GM13976 (cell line): ENCODE data around the gene PATJ.

Experiments used
- DNase-seq: peaks from one replicate; pipeline ENCODE4 v3.0.0; 2012; ENCODE audit warnings: low spot score
- in situ Hi-C: fragments of 300-500 bp; cut with MboI; formaldehyde crosslinking; loops from one replicate; pipeline ENCODE4 v1.12.0; 2022; ENCODE audit warnings: low sequenced_read_pairs, mixed read lengths, inconsistent platforms; ENCODE audit not compliant: unreplicated experiment
- TF ChIP-seq, protein P1 (sequence below): IDR thresholded peaks from 2 replicates; pipeline ENCODE4 v1.5.1; 2012; ENCODE audit warnings: borderline replicate concordance, mild to moderate bottlenecking; ENCODE audit not compliant: insufficient read depth; ENCODE audit errors: extremely low read depth, missing control alignments, control extremely low read depth

Gene PATJ

DNA sequence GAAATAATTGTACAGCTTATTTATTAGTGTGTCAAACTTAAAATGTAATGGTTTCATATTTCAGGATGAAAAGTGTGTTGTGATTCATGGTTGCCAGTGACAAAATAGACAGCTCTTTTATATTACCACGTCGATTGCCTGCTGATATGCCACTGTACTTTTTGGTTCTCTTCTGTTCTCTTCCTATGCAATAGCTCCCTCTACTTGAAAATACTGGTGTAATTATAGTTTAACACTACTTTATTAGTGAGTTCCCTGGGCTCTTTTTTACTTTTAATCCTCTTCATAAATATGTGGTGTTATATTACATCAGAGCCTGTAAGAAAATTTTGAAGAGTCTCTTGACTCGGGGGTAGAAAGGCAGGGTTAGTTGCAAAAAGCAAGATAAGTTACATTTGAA is 111.3 kb downstream of the PATJ start:
- TF ChIP-seq, protein P1, sequence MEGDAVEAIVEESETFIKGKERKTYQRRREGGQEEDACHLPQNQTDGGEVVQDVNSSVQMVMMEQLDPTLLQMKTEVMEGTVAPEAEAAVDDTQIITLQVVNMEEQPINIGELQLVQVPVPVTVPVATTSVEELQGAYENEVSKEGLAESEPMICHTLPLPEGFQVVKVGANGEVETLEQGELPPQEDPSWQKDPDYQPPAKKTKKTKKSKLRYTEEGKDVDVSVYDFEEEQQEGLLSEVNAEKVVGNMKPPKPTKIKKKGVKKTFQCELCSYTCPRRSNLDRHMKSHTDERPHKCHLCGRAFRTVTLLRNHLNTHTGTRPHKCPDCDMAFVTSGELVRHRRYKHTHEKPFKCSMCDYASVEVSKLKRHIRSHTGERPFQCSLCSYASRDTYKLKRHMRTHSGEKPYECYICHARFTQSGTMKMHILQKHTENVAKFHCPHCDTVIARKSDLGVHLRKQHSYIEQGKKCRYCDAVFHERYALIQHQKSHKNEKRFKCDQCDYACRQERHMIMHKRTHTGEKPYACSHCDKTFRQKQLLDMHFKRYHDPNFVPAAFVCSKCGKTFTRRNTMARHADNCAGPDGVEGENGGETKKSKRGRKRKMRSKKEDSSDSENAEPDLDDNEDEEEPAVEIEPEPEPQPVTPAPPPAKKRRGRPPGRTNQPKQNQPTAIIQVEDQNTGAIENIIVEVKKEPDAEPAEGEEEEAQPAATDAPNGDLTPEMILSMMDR: no peak
- no peak for DNase-seq
- in situ Hi-C loops: loop anchor here (25.0 kb wide), 2 partner anchors 266 to 816 kb away; no protein-coding TSS in a partner anchor

DNA sequence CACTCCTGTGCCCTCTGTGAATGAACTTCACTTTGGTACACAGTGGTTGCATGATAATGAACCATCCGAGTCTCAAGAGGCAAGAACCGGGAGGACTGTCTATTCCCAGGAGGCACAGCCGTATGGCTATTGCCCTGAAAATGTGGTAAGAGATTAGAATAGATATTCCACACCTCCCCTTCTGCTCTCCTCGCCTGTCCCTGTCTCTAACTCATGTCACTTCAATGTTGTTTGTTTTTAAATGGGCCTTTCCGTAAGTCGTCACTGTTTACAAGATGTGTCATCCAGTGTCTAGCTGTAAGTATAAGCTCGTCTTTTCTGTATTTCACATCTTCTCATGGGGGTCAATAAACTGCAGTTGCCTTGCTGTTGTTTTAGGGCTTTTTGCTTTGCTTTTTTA is 122.2 kb downstream of the PATJ start:
- TF ChIP-seq, protein P1: no peak
- in situ Hi-C loops: loop anchor here (25.0 kb wide), 2 partner anchors 277 to 827 kb away; no protein-coding TSS in a partner anchor

DNA sequence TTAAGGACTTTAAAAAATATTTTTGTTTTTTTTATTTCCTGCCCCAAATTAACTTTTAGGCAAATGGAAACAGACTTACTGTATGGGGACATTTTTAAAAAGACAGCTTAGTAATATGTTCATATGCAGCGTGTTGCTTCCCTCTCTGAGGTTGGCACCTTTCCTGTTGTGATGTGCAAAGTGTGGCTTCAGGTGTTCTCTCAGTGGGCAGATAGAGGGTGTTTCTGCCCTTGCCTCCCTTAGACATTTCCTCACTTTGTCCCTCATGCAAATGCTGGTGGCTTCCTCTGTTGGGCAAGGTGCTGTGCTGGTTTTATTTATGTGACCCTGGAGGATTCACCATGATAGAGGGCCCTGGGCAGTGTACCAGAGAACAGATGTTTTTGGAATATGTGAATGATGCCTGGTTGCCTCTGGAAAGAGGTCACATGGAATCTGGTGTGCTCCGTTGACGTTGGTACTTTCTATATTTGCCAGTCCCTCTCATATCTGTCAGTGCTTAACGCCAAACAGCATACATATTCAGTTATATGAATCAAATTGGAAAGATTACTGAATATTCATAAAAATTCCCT is 123.5 kb downstream of the PATJ start:
- in situ Hi-C loops: loop anchor here (25.0 kb wide), 2 partner anchors 278 to 828 kb away; no protein-coding TSS in a partner anchor
- TF ChIP-seq, protein P1: no peak
- DNase-seq: no peak

More for the DNA sequence above, 122.2 kb downstream of the PATJ start:
- DNase-seq: no peak

DNA sequence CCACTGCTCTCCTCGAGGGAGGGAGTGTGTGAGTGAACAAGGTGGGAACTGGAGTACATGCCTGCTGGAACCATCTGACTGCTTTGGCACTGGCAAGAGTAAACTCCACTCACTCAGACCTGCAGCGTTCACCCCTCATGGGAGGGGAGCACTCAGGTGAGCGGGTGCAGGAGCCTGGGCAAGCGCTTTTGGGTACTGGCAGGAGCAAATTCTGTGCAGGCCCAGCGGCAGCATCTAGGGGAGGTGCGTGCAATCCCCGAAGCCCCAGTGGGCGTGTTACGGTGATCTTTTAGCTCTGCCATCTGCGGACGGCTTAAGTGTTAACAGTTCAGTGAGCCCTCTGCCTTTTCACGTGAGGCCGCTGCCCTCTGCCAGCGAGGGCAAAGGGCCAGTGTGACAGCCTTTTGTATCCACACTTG is 127.4 kb downstream of the PATJ start:
- DNase-seq: no peak
- TF ChIP-seq, protein P1: no peak
- in situ Hi-C loops: loop anchor here (25.0 kb wide), 2 partner anchors 282 to 832 kb away; no protein-coding TSS in a partner anchor

DNA sequence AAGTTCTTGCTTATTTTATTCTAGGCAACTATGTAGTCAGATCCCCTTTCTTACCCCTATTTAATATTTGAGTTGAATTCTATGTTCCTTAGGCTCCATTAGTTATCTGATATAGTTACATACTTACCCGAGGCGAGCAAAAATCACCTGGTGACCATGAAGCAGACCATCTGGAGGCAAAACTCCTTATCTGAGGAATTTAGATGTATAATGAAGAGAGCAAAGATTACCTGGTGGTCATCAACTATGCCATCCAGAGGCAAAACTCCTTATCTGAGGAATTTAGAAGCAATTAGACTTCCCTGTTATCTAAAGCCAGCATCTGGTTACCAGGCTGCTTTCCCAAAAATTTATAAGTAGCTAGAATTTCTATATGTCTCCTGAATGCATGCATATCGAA is 129.9 kb downstream of the PATJ start:
- DNase-seq: no peak
- TF ChIP-seq, protein P1: no peak
- in situ Hi-C loops: loop anchor here (25.0 kb wide), 2 partner anchors 285 to 835 kb away; no protein-coding TSS in a partner anchor

DNA sequence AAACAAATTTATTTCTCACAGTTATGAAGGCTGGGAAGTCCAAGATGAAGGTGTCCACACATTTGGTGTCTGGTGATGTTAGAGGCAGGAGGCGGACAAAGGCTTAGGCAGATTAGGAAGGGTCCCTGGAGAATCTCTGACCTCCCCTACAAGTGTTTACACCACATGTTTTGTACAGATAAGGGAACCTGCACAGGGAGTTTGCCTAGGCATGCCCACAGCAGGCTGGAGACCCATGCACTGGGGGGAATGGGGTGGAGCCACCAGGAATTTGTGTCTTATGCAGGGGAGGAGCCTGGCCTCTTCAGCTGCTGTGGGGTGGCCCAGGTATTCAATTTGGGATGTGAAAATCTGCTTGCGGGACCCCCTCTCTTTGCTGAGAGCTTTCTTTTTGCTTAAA is 131.3 kb downstream of the PATJ start:
- TF ChIP-seq, protein P1: no peak
- DNase-seq: no peak
- in situ Hi-C loops: loop anchor here (25.0 kb wide), 2 partner anchors 286 to 836 kb away; no protein-coding TSS in a partner anchor
